GM12878 (cell line): Measurements from ENCODE around the gene SYPL2. TPM values are rescaled to one million over a fixed set of nuclear protein-coding genes. Genes with fewer than 3 reads are reported as not detected.

Experiments
- ATAC-seq: fragments of 200-7000 bp; cut with Tn5 transposase; 3 replicates; pipeline ENCODE4 v1.9.1; 2020; ENCODE audit warnings: mild to moderate bottlenecking, moderate library complexity
- BruUV-seq: library from RNA; stranded (reverse); fragments of 400-500 nt; replicated peaks from 2 replicates; lab custom pipeline; 2021; lab: Mats Ljungman, UMichigan
- CTCF ChIA-PET: fragments of 300-600 bp; sonication (Branson Sonifier 250); formaldehyde crosslinking; extraction: SDS; loops from one replicate; lab custom pipeline; 2021; ENCODE audit warnings: inconsistent platforms; lab: Yijun Ruan, JAX
- POLR2A ChIA-PET: fragments of 350-600 bp; formaldehyde crosslinking; extraction: SDS; loops from one replicate; lab custom pipeline; 2021; ENCODE audit warnings: inconsistent platforms; lab: Charles Lee
- RAD21 ChIA-PET: fragments of 300-600 bp; sonication (Branson Sonifier 250); formaldehyde crosslinking; loops from one replicate; lab custom pipeline; 2023; ENCODE audit warnings: antibody characterized with exemption; ENCODE audit not compliant: unreplicated experiment; lab: Charles Lee
- SMC1A ChIA-PET: fragments of 300-600 bp; sonication (Branson Sonifier 250); formaldehyde crosslinking; loops from one replicate; lab custom pipeline; 2023; ENCODE audit not compliant: unreplicated experiment, uncharacterized antibody; lab: Charles Lee
- DNase-seq: peaks from one replicate; pipeline ENCODE4 v3.0.0-alpha.2; 2011; ENCODE audit warnings: low read depth, low spot score
- FAIRE-seq: peaks from 3 replicates; lab custom pipeline; 2011; peaks lifted over from hg19 to GRCh38; lab: Jason Lieb, UNC
- H2AFZ ChIP-seq: 2 replicates; pipeline ENCODE4 v1.6.0; 2011; ENCODE audit warnings: low read depth, low read length, control low read depth; ENCODE audit not compliant: control insufficient read depth
- H3K27ac ChIP-seq: 2 replicates; pipeline ENCODE4 v1.5.1; 2011; ENCODE audit warnings: control low read depth; ENCODE audit not compliant: control insufficient read depth, insufficient read depth
- H3K27me3 ChIP-seq, 2 experiments: replicated peaks in 1 of 2; 2 replicates each; pipeline versions ENCODE4 v1.6.0 to v1.6.1; 2011; ENCODE audit warnings: low read length in 1 of 2; ENCODE audit not compliant: control insufficient read depth in 2 of 2, insufficient read depth in 2 of 2
- H3K36me3 ChIP-seq, 2 experiments: 2 replicates each; pipeline ENCODE4 v1.5.1; 2011; ENCODE audit warnings: low read length in 1 of 2; ENCODE audit not compliant: control insufficient read depth in 2 of 2, insufficient read depth in 2 of 2
- H3K4me1 ChIP-seq: 2 replicates; pipeline ENCODE4 v1.6.1; 2011; ENCODE audit warnings: mild to moderate bottlenecking, low read length, moderate library complexity, mixed read lengths; ENCODE audit not compliant: control insufficient read depth, insufficient read depth
- H3K4me2 ChIP-seq: 2 replicates; pipeline ENCODE4 v1.6.0; 2011; ENCODE audit warnings: control low read depth; ENCODE audit not compliant: control insufficient read depth, insufficient read depth
- H3K4me3 ChIP-seq: fragments of 200-600 bp; sonication (generic); 2 replicates; pipeline ENCODE4 v1.5.1; 2016
- H3K79me2 ChIP-seq: 2 replicates; pipeline ENCODE4 v1.6.0; 2011; ENCODE audit warnings: low read length; ENCODE audit not compliant: control insufficient read depth, insufficient read depth
- H3K9ac ChIP-seq: 2 replicates; pipeline ENCODE4 v1.8.0; 2011; ENCODE audit warnings: low read length, control low read depth, mixed read lengths; ENCODE audit not compliant: control insufficient read depth, insufficient read depth
- H3K9me3 ChIP-seq: replicated peaks from 3 replicates; pipeline ENCODE4 v1.5.1; 2011; ENCODE audit warnings: mild to moderate bottlenecking, low read length; ENCODE audit not compliant: control insufficient read depth, insufficient read depth
- H4K20me1 ChIP-seq: 2 replicates; pipeline ENCODE4 v1.6.0; 2011; ENCODE audit not compliant: control insufficient read depth, insufficient read depth
- BRCA1 ChIP-seq: IDR thresholded peaks from 2 replicates; pipeline ENCODE4 v1.6.1; 2011; ENCODE audit warnings: low read depth, low read length, improper control_type of control experiment
- HSF1 ChIP-seq: fragments of 150-350 bp; IDR thresholded peaks from 2 replicates; pipeline ENCODE4 v1.6.1; 2014; ENCODE audit warnings: mild to moderate bottlenecking, low read depth, low read length
- MEF2A ChIP-seq: IDR thresholded peaks from 2 replicates; pipeline ENCODE4 v1.6.1; 2011; ENCODE audit warnings: low read depth, mild to moderate bottlenecking, low read length, moderate library complexity; ENCODE audit not compliant: insufficient read depth
- NFIC ChIP-seq: IDR thresholded peaks from 2 replicates; pipeline ENCODE4 v1.6.1; 2012; ENCODE audit warnings: low read depth, mild to moderate bottlenecking, inconsistent platforms, low read length, moderate library complexity
- NR2F1 ChIP-seq: fragments of 450-650 bp; conservative IDR thresholded peaks from 2 replicates; pipeline ENCODE4 v1.6.1; 2017; ENCODE audit warnings: mild to moderate bottlenecking
- RB1 ChIP-seq: fragments of 450-650 bp; formaldehyde crosslinking; IDR thresholded peaks from 2 replicates; pipeline ENCODE4 v1.6.1; 2017; ENCODE audit warnings: mild to moderate bottlenecking, borderline replicate concordance
- STAT1 ChIP-seq: fragments of 450-650 bp; conservative IDR thresholded peaks from 2 replicates; pipeline ENCODE4 v1.6.1; 2014; ENCODE audit warnings: antibody characterized with exemption, mild to moderate bottlenecking
- TCF3 ChIP-seq: IDR thresholded peaks from 2 replicates; pipeline ENCODE4 v1.6.1; 2012; ENCODE audit warnings: low read depth, mild to moderate bottlenecking, low read length, borderline replicate concordance; ENCODE audit not compliant: insufficient read depth
- ZBTB40 ChIP-seq: fragments of 450-650 bp; IDR thresholded peaks from 2 replicates; pipeline ENCODE4 v1.6.1; 2016; ENCODE audit warnings: mild to moderate bottlenecking, moderate library complexity, borderline replicate concordance
- WGBS: methylation state at CpG from one replicate; pipeline ENCODE4 v1.1.6; 2016; ENCODE audit warnings: low lambda C conversion rate; ENCODE audit not compliant: insufficient replicate concordance, insufficient coverage; ENCODE audit errors: missing lambda C conversion rate; 5-methylcytosine and 5-hydroxymethylcytosine counted together
- in situ Hi-C: fragments of 300-500 bp; cut with MboI; formaldehyde crosslinking; loops from 9 replicates; pipeline ENCODE4 v1.14.3; 2018; ENCODE audit warnings: mixed read lengths
- intact Hi-C: fragments of 100-400 bp; cut with micrococcal nuclease; formaldehyde crosslinking; loops from one replicate; pipeline ENCODE4 v1.14.2; 2022; ENCODE audit not compliant: unreplicated experiment
- polyA plus RNA-seq, 11 experiments: library from polyadenylated mRNA; depleted of rRNA in 4 of 11; unstranded in 6 of 11; stranded (reverse) in 5 of 11; fragments of >200 nt; fragmentation: Nextera tagmentation in 4 of 11; fragmentation: Illumina TruSeq in 1 of 11; extraction: Ambion mirVana in 4 of 11; extraction: Trizol in 1 of 11; gene quantifications; 1 replicate in 1 of 11; 2 replicates in 10 of 11; pipeline versions ENCODE4 v1.2.1 to v1.2.3, GENCODE V29; 2011 to 2016; ENCODE audit warnings: inconsistent platforms in 2 of 11, missing spikeins in 2 of 11, low read depth in 1 of 11
- total RNA-seq, 4 experiments: library from RNA; depleted of rRNA in 3 of 4; stranded (reverse); fragments of >200 nt in 3 of 4; fragmentation: Illumina TruSeq in 1 of 4; extraction: Trizol in 1 of 4; gene quantifications; 2 replicates each; pipeline versions ENCODE4 v1.2.1 to v1.2.3, GENCODE V29; 2013 to 2021
- TF ChIP-seq, protein P1 (sequence below): IDR thresholded peaks from 2 replicates; pipeline ENCODE4 v1.6.1; 2011; ENCODE audit warnings: borderline replicate concordance, low read depth, mild to moderate bottlenecking, moderate library complexity, mixed read lengths, low read length; ENCODE audit not compliant: insufficient read depth; ENCODE audit errors: extremely low read length

Gene SYPL2
- total and polyA plus RNA-seq, 10 of the 15 experiments (the other 5 are each of a cell fraction or from before 2014, with no cell fraction given), result 0.04 to 0.11 (median 0.06) TPM; not detected in 3

DNA sequence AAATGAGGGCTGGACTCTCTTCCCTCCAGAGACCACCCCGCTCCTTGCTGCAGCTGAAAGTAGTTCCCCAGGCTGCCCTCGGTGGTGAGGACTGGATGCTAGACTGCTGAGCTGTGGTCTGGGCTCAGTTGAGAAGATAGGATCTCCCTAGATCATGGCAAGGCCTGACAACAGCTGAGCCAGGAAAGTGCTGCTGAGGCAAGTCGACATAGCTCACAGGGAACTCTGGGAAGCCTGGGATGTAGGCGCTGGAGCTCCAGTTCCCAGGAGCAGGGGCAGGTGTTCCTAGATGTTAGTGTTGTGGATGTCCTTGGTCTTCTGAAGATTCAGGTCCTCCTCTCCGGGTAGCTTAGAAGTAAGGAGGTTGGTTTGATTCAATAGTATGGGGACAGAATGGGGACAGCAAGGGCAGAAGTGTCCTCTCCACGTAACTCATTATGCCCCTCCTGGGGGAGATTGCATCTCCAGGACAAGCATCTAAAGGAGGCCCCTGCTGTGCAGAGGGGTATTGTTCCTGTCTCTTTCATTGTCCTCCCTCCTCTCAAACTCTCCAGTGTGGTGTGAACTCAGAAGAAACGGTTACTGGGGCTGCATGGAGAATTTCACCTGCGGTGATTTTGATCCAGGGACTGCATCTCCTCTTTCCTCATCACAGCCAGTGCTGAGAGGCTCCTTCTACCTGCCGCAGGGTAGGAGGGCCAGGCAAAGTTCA, 31.3 kb downstream of the SYPL2 start:
- H3K4me2 ChIP-seq, result no peak overlapping the region
- TF ChIP-seq STAT1 (no peak), BRCA1 (no peak), RB1 (no peak), MEF2A (no peak), NR2F1 (no peak), HSF1 (no peak), NFIC (no peak), ZBTB40 (no peak), TCF3 (no peak)
- TF ChIP-seq, protein P1, sequence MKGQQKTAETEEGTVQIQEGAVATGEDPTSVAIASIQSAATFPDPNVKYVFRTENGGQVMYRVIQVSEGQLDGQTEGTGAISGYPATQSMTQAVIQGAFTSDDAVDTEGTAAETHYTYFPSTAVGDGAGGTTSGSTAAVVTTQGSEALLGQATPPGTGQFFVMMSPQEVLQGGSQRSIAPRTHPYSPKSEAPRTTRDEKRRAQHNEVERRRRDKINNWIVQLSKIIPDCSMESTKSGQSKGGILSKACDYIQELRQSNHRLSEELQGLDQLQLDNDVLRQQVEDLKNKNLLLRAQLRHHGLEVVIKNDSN, result no peak
- TF ChIP-seq, all 136 proteins: peak for 0
- no TSS peak for BruUV-seq
- ChIA-PET POLR2A (interaction anchor here (0.8 to 2.4 kb wide), 4 partner anchors 18 to 72 kb away, joined by 3 to 10 read pairs (median 3); no protein-coding TSS in a partner anchor), RAD21 (interaction anchor here (0.7 to 13.4 kb wide), 3 partner anchors 33 to 222 kb away, joined by 4 to 422 read pairs (median 5); no protein-coding TSS in a partner anchor), CTCF (interaction anchor here (0.7 to 26.7 kb wide), 14 partner anchors 11 to 487 kb away, joined by 3 to 1280 read pairs (median 4); partner anchors contain the start of genes AHCYL1, AMIGO1 and GPR61), SMC1A (interaction anchor here (1.0 to 14.4 kb wide), 4 partner anchors 9 to 33 kb away, joined by 3 to 431 read pairs (median 6); no protein-coding TSS in a partner anchor)
- no peak overlapping the region for H3K4me3 ChIP-seq
- WGBS, result 63% methylated on average over 9 of the region's 9 CpGs
- no peak overlapping the region for H2AFZ ChIP-seq
- peaks cover 4% of the 10 kb centered on the region; the same call in 1 of the 2 replicates for H4K20me1 ChIP-seq
- intact Hi-C loops, result loop anchor here (1.0 kb wide), 1 partner anchor 35 kb away; no protein-coding TSS in a partner anchor
- ATAC-seq, result no peak
- no peaks in the 10 kb centered on the region for H3K27me3 ChIP-seq
- H3K9ac ChIP-seq, result no peak overlapping the region
- peaks cover 4% of the 10 kb centered on the region for H3K4me1 ChIP-seq
- in situ Hi-C loops, result no loop called here
- H3K79me2 ChIP-seq, result peaks cover 9% of the 10 kb centered on the region
- H3K9me3 ChIP-seq, result no peaks in the 10 kb centered on the region
- H3K27ac ChIP-seq, result no peak overlapping the region
- H3K36me3 ChIP-seq, result peaks cover 7 to 20% of the 10 kb centered on the region in 2 experiments; a peak in 3 of 4 replicates
- no peak for FAIRE-seq
- no peak for DNase-seq
